A673 (cell line): ENCODE data around the gene NR6A1. TPM values are rescaled to one million over a fixed set of nuclear protein-coding genes. Genes with fewer than 3 reads are reported as not detected.

Experiments
- BruUV-seq: library from RNA; stranded (reverse); fragments of 400-500 nt; replicated peaks from 2 replicates; lab custom pipeline; 2021; lab: Mats Ljungman, UMichigan
- CTCF ChIA-PET: fragments of 300-600 bp; sonication (Branson Sonifier 250); formaldehyde crosslinking; loops from one replicate; lab custom pipeline; 2022; ENCODE audit warnings: antibody characterized with exemption; lab: Charles Lee
- POLR2A ChIA-PET: fragments of 300-600 bp; sonication (Branson Sonifier 250); formaldehyde crosslinking; loops from one replicate; lab custom pipeline; 2022; ENCODE audit warnings: antibody characterized with exemption; ENCODE audit not compliant: low non-redundant PET; lab: Charles Lee
- DNase-seq: peaks from one replicate; pipeline ENCODE4 v3.0.0-alpha.2; 2015; ENCODE audit warnings: low spot score
- H3K27ac ChIP-seq: fragments of 200-600 bp; sonication (generic); 2 replicates; pipeline ENCODE4 v1.5.1; 2016; ENCODE audit warnings: mixed run types, low read depth, mild to moderate bottlenecking, mixed read lengths, antibody characterized with exemption, low read length; ENCODE audit not compliant: poor library complexity, severe bottlenecking
- H3K27me3 ChIP-seq: fragments of 200-600 bp; sonication (generic); replicated peaks from 2 replicates; pipeline ENCODE4 v1.6.1; 2017; ENCODE audit warnings: mixed run types, low read depth, mild to moderate bottlenecking, mixed read lengths, antibody characterized with exemption, low read length; ENCODE audit not compliant: insufficient read depth, poor library complexity
- H3K36me3 ChIP-seq: fragments of 200-600 bp; sonication (generic); 2 replicates; pipeline ENCODE4 v1.6.1; 2016; ENCODE audit warnings: mixed run types, mild to moderate bottlenecking, mixed read lengths, antibody characterized with exemption, low read length; ENCODE audit not compliant: insufficient read depth, poor library complexity, severe bottlenecking
- H3K4me1 ChIP-seq: fragments of 200-600 bp; sonication (generic); 2 replicates; pipeline ENCODE4 v1.6.1; 2017; ENCODE audit warnings: mixed run types, mild to moderate bottlenecking, mixed read lengths, antibody characterized with exemption, low read length; ENCODE audit not compliant: insufficient read depth, poor library complexity, severe bottlenecking
- H3K4me3 ChIP-seq: fragments of 200-600 bp; sonication (generic); 2 replicates; pipeline ENCODE4 v1.5.1; 2016; ENCODE audit warnings: low read depth, mixed run types, mild to moderate bottlenecking, mixed read lengths, low read length; ENCODE audit not compliant: poor library complexity, severe bottlenecking
- H3K9me3 ChIP-seq: fragments of 200-600 bp; sonication (generic); 2 replicates; pipeline ENCODE4 v1.6.1; 2016; ENCODE audit warnings: mixed run types, low read depth, mild to moderate bottlenecking, mixed read lengths, antibody characterized with exemption, low read length; ENCODE audit not compliant: poor library complexity, severe bottlenecking
- EZH2 ChIP-seq: fragments of 200-600 bp; sonication (generic); IDR thresholded peaks from 2 replicates; pipeline ENCODE4 v1.6.1; 2017; ENCODE audit warnings: borderline replicate concordance, low read depth, mild to moderate bottlenecking, mixed read lengths, antibody characterized with exemption, low read length; ENCODE audit not compliant: poor library complexity, severe bottlenecking
- intact Hi-C: fragments of 100-400 bp; cut with micrococcal nuclease; formaldehyde crosslinking; loops from one replicate; pipeline ENCODE4 v1.10.0; 2022; ENCODE audit not compliant: unreplicated experiment
- total RNA-seq: library from RNA; stranded (reverse); gene quantifications from 2 replicates; pipeline ENCODE4 v1.2.3, GENCODE V29; 2021
- TF ChIP-seq, protein P1 (sequence below): fragments of 300-800, 200-600 bp; sonication (generic); conservative IDR thresholded peaks from 2 replicates; pipeline ENCODE4 v1.5.1; 2017; ENCODE audit warnings: low read depth, mild to moderate bottlenecking, antibody characterized with exemption, low read length, moderate library complexity, mixed read lengths

Gene NR6A1
- total RNA-seq, 1 experiment from 2014 or later = 5.3 TPM

GRCh38 chr9:124489222-124489621 is 281.9 kb downstream of the NR6A1 start:
- no peak overlapping the region for H3K27ac ChIP-seq
- POLR2A ChIA-PET = no interaction called here
- H3K36me3 ChIP-seq = no peaks in the 10 kb centered on the region
- DNase-seq = no peak
- BruUV-seq = no TSS peak
- H3K9me3 ChIP-seq = no peaks in the 10 kb centered on the region
- CTCF ChIA-PET = no interaction called here
- no peak for TF ChIP-seq EZH2
- TF ChIP-seq, protein P1, sequence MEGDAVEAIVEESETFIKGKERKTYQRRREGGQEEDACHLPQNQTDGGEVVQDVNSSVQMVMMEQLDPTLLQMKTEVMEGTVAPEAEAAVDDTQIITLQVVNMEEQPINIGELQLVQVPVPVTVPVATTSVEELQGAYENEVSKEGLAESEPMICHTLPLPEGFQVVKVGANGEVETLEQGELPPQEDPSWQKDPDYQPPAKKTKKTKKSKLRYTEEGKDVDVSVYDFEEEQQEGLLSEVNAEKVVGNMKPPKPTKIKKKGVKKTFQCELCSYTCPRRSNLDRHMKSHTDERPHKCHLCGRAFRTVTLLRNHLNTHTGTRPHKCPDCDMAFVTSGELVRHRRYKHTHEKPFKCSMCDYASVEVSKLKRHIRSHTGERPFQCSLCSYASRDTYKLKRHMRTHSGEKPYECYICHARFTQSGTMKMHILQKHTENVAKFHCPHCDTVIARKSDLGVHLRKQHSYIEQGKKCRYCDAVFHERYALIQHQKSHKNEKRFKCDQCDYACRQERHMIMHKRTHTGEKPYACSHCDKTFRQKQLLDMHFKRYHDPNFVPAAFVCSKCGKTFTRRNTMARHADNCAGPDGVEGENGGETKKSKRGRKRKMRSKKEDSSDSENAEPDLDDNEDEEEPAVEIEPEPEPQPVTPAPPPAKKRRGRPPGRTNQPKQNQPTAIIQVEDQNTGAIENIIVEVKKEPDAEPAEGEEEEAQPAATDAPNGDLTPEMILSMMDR = no peak
- peaks cover 10% of the 10 kb centered on the region for H3K27me3 ChIP-seq
- H3K4me1 ChIP-seq = no peaks in the 10 kb centered on the region
- H3K4me3 ChIP-seq = no peak overlapping the region
- intact Hi-C loops = no loop called here

DNA sequence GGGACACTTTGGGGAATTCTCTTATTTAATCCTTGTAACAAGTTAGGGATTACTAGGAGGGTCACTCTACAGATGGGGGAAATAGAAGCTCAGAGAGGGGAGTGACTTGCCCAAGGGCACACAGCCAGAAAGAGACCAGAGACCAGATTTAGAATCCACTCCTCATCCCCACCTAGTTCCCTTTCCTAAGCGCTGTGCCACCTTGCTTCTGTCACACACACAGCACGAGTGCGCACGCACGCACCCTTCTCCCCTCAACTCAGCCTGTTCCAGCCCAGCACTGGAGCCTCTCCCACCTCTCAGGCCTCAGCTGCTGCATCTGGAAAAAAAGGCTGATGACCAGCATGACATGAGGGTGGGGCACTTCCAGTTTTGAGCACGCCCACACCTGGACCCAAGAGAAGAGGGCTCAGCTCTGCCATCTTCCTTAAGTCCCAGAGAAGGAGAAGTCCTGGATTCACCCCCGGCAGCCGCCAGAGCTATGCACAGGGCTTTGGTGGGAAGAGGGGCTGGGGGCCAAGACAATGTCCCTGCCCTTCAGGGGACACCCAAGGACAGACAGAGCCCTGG is 282.4 kb downstream of the NR6A1 start:
- POLR2A ChIA-PET = no interaction called here
- intact Hi-C loops = no loop called here
- Histone ChIP-seq H3K4me3 (no peak overlapping the region), H3K9me3 (no peaks in the 10 kb centered on the region), H3K4me1 (no peaks in the 10 kb centered on the region), H3K36me3 (no peaks in the 10 kb centered on the region), H3K27ac (no peak overlapping the region), H3K27me3 (peaks cover 10% of the 10 kb centered on the region)
- CTCF ChIA-PET = no interaction called here
- no peak for DNase-seq
- BruUV-seq = no TSS peak
- no peak for TF ChIP-seq EZH2
- TF ChIP-seq, protein P1 = no peak

GRCh38 chr9:124487260-124488182 is 283.6 kb downstream of the NR6A1 start:
- no TSS peak for BruUV-seq
- Histone ChIP-seq H3K27ac (no peak overlapping the region), H3K4me3 (no peak overlapping the region), H3K36me3 (no peaks in the 10 kb centered on the region), H3K9me3 (no peaks in the 10 kb centered on the region), H3K27me3 (peaks cover 10% of the 10 kb centered on the region), H3K4me1 (no peaks in the 10 kb centered on the region)
- no peak for DNase-seq
- TF ChIP-seq, protein P1 = no peak
- TF ChIP-seq EZH2 = no peak
- CTCF ChIA-PET = no interaction called here
- POLR2A ChIA-PET = no interaction called here
- intact Hi-C loops = no loop called here
